HG02885 (cell line): Measurements from ENCODE around the gene CFAP410.

Experiments
- ATAC-seq: cut with Tn5 transposase; IDR thresholded peaks from one replicate; pipeline ENCODE4 v1.9.1; 2021; ENCODE audit warnings: mild to moderate bottlenecking; ENCODE audit not compliant: unreplicated experiment, poor library complexity

The CFAP410 gene

DNA sequence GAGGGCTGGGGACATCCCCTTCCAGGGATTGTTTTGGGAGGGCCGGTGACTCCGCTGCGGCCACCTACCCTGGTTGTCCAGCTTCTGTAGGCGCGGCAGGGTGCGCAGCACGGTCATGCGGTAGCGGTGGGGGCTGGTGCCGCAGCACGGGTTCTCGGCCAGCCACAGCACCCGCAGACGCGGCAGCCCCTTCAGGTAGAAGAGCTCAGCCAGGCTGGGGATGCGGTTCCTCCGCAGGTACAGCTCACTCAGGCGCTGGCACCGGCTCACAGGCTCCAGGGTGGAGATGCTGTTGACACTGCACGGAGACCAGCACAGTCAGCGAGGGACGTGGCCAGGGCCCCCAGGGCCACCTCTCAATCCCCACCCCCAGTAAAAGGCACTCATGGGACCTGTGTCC lies 6.2 kb downstream of the CFAP410 start:
- no peak for ATAC-seq

DNA sequence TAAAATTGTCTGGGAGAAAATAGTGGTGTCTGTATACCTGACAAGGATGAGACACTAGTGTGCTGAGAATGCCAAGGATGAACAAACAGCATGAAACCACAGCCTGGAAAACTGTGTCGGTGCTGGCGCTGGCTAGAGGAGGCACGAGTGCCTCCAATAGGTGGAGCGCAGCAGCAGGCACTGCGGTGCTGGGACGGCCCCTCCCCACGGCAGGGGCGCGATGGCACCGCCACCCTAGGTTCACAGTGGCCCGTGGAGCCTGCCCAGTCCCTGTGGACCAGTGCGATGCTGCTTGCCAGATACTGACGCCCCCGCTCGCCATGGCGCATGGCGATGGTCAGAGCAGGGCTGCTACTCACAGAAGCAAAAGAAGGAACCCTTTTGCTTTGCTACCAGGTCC lies 6.8 kb downstream of the CFAP410 start:
- no peak for ATAC-seq

DNA sequence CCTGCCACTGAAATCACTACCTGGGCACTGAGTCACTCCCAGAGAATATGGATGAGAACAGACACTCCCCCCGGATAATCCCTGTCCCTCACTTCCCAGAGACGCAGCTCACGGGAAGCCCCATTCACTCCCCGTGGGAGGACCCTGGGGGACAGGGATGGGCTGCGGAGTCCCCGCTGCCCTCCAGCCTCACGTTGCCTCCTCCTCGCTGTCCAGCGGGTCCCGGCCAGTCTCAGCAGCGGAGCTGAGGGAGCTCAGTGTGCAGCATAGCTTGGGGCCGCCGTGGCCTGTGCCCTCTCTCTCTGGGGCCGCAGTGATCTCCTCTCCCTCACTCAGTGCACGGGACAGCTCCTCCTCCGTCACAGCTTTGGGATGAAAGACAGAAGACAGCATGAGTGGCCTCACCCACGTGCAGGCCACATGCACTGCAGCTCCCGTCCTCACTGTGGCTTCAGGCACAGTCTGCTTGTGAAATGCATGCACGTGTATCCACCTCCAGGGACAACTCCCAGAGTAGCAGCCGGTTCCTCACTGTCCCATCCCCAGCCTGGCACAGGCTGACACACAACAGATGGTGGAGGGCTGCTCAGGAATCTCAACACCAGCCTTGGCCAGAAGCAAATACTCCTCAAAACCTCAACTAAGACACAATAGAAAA lies 7.4 kb downstream of the CFAP410 start:
- ATAC-seq, result no peak

DNA sequence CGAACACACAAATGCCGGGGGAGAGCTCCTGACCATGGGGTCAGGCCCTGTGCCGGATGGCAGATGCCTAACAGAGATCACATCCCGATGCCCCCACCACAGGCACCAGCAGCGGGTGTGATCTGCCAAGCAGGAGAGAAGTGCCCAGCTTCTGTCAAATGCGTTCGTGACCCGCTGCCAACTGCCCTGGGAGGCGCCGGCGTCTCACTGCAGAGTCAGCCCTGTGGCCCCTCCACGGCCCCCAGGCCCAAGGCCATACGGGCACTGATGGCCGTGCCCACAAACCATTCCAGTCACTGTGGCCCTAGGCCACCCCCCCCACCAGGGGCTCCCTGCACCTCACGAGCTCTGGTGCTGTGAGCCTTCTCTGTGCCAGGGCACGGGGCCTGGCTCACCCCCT lies 8.0 kb downstream of the CFAP410 start:
- no peak for ATAC-seq

DNA sequence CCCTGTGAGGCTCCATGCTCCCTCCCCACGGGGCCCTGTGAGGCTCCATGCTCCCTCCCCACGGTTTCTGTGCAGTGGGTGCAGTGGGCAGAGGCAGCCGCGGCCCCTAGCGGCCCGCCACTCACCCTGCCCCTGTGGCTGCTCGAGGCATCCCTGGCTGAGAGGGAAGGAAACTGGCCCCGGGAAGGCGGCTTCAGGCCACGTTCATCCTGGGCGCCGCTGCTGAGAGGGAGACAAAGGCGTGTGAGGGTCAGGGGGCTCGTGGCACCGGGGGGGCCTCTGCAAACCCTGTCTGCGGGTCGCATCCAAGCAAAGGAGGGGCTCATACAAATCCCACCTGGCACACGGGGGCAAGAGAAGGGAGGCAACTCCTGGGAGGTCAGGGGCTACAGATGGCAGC lies 8.5 kb downstream of the CFAP410 start:
- ATAC-seq, result no peak

DNA sequence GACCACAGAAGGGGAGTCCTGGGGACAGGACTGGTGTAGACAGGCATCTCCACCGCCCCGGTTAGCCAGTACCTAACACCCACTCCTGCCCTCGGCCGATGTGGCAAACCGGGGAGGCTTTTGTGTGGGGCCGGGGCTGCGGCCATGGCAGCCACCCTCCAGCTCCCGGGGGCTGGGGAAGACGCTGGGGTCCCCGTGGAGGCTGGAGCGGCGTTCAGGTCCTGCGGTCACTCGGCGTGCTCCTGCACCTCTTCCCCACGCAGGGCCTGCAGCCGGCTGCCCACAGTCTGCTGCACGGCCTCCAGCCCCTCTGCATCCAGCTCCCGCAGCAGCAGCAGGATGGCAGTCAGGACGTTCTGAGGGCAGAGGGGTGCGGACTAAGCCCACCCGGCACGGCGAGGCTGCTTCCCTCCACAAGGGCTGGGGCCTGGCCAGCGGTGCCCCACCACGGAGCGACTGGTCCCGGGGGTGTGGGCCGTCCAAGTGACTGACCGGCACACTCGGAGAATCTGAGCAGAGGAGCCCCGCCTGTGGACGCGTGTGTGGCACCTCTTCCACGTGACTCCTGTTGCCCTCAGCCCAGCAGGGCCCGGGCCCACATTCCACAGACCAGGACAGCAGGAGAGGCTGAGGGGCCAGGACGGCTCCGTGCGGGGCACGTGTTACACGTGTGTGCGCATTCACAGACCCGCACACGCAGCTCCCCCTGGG lies 9.1 kb downstream of the CFAP410 start:
- no peak for ATAC-seq

DNA sequence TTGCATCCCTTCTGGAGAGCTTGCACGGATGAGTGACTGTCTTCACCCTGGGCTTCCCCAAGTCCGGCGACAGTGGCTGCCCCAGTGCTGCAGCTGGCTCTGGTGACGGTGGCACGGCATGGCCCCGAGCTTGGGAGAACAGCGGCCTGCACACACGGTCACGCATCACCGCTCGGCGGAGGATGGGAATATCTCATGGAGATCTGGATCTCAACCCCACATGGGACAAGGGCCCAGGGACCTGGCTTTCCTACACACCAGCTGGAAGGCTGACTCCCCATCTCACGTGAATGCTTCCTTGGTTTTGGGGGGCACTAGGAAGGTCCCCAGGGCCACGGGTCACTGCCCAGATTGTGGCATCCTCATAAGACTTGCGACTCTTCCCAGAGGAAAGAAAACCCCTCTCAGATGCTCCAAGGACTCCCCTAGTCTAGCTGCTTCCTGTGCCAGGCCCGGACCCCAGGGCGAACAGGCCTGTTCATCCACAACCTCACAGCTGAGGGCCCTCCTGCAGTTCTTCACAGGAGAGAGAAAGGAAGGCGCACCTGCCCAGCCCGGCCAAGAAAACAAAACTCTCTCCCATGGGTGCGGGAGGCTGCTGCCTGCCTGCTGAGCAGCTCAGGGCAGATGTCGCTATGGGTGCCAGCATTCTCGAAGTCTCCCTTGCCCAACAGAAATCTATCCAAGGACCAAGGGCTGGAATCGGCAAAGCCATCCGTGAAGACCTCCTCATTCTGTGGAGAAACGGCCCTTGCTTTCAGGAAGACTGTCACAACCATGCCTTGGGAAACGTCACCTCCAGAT lies 9.9 kb downstream of the CFAP410 start:
- no peak for ATAC-seq

DNA sequence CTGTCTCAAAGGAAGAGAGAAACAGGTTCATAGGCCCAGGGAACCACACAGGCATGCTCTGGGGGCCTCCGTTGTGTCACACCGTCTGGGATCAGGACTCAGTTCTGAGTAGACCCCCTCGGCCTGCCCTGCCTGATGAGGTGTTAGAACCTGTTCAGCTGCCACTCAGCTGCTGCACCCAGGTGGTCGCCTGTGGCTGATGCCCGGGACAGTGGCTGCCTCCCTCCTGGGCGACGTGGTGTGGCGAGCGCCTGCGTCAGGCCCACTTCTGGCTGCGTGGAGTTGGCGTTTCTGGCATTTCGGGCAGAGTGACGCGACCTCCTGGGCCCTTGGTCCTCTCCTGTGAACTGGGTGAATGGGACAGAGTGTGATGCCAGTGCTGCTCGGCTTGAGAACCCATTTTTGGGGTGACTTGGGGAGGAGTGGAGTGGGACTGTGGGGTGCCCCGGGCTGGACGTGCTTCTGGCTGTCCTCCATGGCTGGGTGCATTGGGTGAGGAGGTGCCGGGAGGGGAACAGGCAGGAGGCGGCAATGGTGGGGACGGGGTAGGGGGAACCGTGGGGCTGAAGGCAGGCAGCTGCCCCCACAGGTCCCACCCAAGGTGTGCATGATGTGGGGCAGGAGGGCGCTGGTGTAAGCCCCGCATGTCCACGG lies 10.8 kb downstream of the CFAP410 start:
- ATAC-seq, result no peak

DNA sequence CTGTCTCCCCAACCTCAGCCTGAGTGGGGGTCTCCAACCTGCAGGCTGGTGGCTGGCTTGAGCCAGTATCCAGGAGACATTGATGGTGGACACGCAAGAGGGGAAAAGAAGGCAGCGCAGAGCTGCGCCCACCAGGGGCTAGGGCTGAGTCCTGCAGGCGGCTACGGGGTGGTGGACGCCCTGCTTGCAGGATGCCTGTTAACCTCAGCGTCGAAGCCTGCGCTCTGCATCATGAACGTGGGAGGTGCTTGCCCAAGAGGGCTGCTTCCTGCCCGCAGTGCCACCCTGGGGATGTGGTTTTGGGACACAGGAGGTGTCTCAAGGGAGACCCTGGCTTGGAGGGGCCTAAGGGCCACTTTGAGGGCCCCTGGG lies 11.6 kb downstream of the CFAP410 start:
- no peak for ATAC-seq

DNA sequence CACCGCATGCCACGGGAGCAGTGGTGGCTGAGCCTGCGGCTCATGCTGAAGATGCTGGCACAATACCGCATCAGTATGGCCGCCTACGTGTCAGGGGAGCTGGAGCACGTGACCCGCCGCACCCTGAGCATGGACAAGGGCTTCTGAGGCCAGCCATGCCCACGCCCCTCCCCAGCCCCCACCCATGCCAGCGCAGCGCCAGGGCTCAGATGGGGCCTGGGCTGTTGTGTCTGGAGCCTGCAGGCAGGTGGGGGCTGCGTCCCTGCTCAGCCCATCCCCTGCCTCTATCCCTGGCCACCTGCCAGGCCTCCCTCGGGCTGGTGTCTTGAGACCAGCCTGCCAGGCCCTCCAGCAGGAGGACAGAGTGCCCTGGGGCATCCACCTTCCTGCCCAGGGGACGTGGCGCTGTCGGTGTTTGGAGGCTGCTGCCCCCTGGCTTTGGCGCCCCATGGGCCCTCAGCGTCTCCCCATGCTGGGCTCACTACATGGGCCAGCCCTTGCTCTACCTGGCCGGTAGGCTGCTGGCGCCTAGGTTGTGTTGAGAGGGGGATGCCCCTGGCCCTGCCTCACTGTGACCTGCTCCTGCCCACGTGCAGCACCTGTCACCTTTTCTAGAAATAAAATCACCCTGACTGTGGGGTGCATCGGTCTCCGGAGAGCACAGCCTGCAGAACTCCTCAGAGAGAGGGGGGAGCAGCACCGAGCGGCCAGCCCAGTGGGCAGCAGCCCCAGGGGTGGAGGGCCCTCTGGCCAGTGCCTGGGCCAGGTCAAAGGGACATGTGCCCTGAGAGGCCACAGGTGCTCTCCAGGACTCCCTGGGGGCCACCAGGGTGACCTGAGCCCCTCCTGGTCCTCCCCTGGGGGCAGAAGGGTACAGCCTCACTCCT lies 12.2 kb downstream of the CFAP410 start:
- no peak for ATAC-seq

DNA sequence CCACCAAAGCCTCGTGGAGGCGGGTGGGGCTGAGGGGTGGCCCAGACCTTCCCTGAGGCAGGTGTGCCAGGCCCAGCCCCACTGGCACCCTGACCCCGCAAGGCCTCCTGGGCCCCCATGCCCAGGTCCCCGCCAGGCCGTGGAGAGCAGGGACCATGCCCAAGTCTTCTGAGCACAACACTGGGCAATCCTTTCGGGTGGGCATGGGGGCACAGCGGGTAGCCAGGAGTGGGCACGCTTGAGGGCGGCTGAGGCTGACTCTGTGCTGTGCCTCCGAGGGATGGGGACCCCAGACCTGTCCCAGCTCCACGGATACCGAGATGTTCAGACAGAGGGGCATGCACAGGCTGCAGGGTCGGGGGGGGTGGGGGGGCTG lies 12.9 kb downstream of the CFAP410 start:
- ATAC-seq, result no peak

DNA sequence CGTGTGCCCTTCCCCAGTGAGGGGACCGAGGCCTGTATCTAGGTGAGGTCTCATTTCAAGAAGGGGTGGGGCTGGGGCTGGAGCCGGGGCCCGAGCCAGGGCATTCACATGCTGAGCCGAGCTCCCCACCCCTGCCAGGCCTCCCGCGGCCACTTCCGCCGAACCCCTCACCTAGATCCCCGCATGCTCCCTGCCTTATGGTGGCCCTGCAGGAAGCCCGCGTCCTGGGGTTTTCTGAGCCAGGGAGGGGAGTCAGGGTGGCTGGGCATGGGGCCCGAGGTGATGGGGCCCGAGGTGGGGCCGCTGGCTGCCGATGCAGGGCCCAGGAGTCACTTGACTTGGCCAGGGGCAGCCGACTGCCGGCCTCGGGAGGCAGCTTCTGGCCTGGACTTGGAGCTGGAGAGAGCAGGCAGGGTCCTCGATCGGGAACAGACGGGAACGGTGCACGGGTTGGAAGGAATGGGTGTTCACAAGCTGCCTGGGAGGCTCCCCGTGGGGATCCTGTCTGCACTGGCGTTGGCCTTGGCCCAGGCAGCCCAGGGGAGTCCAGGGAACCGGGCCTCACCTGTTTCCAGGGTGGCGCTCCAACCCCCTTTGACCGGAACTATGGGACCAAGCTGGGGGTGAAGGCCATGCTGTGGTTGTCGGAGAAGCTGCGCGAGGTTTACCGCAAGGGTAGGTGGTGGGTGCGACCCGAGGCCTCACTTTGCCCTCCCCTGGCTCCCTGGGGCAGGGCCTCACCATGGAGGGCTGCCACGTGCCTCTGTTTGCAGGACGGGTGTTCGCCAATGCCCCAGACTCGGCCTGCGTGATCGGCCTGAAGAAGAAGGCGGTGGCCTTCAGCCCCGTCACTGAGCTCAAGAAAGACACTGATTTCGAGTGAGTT lies 13.6 kb downstream of the CFAP410 start:
- no peak for ATAC-seq

DNA sequence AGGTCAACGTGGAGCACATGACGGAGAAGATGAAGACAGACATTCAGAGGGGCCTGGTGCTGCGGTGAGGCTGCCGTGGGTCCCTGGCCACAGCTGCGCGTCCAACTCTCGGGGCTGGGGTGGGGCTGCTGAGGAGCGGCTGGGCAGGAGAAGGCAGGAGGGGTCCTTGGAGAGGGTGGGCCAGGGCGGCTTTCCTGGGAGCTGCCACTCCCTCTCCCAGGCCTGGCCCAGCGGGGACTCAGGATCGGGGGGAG lies 14.4 kb downstream of the CFAP410 start:
- no peak for ATAC-seq

DNA sequence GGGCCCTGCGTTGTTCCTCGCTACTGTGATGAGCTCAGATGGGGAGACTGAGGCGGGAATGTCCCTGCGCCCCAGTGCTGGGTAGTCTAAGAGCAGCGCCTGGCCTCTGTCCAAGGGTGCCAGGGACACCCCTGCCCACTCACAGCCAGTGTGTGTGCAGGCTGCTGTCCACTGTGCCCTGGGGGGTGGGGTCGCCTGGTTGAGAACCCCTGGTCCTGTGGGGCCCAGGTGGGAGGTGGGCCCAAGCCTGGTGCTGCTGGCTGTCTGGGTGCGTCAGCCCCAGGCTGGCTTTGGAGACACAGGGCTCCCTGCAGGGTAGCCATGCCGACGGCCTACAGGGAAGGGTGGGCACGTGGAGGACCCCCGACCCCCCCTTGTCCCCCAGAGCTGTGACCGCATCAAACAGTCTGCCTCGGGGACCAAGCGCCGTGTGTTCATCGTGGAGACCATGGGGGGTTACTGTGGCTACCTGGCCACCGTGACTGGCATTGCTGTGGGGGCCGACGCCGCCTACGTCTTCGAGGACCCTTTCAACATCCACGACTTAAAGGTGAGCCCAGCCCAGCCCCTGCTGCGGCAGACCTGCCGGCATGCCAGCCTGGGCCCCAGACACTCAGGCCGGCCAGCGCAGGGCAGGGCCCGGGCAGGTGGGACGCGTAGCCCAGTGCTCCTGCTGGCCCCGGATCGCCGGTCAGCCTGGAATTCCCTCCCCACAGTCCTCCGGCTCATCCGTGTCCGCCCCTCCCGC lies 14.9 kb downstream of the CFAP410 start:
- no peak for ATAC-seq

DNA sequence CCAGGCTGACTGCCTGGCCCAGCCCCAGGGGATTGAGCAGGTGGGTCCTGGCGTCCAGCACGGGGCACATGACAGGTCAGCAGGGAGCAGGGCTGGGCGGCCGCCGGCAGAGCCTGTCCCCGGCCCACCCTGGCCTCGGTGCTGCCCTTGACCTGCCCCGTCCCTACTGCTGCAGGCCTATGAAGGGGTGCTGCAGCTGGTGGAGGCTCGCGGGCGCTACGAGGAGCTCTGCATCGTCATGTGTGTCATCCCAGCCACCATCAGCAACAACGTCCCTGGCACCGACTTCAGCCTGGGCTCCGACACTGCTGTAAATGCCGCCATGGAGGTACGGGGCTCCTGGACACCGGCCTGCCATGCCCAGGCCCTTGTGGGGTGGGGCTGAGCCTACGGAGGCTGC lies 15.6 kb downstream of the CFAP410 start:
- ATAC-seq, result no peak

DNA sequence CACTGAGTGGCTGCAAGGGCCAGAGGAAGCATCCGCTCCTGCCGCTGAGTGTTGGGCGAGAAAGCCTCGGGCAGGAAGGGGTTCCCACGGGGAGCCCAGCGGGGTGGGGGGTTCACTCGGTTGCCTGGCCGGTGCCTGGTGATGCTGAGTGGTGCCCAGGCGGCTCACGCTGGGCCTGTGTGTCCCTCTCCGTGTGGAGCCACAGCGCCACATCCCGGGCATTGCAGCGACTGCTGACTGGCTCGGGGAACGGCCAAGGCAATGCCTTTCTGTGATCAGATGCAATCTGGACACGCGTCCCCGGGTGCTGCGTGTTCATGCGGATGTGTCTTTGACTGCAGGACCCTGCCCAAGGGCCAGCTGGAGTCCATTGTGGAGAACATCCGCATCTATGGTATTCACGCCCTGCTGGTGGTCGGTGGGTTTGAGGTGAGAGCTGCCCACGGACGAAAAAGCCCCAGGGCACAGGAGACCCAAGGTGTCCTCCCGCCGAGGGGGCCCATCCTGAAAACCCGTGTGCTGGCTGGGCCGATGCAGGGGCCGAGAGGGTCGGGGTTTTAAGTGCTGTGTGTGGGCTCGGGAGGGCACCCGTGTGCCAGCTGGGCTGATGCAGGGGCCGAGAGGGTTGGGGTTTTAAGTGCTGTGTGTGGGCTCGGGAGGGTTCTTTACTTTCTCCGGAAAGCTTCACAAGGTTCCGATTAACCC lies 16.4 kb downstream of the CFAP410 start:
- ATAC-seq, result no peak

DNA sequence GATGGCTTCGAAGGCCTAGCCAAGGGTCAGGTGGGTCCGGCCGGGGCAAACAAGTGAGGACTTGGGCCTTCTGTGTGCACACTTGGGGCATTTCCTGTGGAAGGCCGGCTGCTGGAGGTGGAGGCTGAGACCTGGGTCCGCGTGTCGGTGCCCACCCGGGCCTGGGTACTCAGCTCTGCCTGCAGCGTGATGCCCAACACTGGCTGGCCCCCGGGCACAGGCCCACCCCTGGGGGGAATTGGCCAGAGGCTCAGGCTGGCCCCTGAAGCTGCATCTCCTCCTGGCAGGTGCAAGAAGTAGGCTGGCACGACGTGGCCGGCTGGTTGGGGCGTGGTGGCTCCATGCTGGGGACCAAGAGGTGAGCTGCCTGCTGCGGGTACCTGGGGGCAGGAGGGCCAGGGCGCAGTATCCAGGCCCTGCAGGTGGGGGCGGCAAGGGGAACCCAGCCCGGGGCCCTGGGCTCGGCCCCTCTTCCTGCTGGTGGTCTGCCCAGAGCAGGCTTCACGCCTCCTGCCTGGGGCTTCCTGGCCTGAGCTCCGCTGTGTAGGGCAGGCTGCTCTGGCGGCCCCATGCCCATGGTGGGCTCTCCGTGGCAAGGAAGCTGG lies 17.2 kb downstream of the CFAP410 start:
- no peak for ATAC-seq

DNA sequence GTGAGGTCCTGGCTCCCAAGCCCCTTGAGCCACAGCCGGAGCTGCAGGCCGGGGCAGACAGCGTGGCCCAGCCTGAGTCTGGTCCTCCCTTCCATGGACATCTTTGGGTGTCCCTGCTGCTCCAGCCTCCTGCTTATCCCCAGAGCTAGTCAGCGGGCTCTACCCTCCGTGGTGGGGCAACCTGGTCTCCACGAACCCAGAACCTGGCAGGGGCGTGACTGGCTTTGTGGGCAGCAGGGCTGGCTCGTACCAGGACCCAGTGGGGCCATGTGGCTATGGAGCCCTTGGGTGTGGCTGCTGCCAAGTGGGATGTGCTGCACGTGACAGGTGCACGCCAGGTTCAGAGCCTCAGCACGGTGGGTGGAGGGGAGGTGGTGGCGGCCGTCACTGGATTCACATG lies 18.3 kb downstream of the CFAP410 start:
- no peak for ATAC-seq
